M059J (cell line): ENCODE results near the gene LBH. TPM values are rescaled to one million over a fixed set of nuclear protein-coding genes. Genes with fewer than 3 reads are reported as not detected.
A peak's percentile ranks its signal among the peaks of the same experiment; 100 is the strongest.
"Not testable (repeated sequence)": the region's sequence is repeated elsewhere in the genome, so short reads cannot be mapped to it uniquely, and the experiment has no call there.

Experiments
- DNase-seq: peaks from one replicate; pipeline ENCODE4 v3.0.0-alpha.2; 2012; ENCODE audit warnings: low read depth
- total RNA-seq: library from RNA; depleted of rRNA; stranded (reverse); fragments of >200 nt; shearing (Covaris generic); gene quantifications from 2 replicates; pipeline ENCODE4 v1.2.3, GENCODE V29; 2014

The LBH gene
- total RNA-seq, 1 experiment from 2014 or later, result 38.9 TPM

DNA sequence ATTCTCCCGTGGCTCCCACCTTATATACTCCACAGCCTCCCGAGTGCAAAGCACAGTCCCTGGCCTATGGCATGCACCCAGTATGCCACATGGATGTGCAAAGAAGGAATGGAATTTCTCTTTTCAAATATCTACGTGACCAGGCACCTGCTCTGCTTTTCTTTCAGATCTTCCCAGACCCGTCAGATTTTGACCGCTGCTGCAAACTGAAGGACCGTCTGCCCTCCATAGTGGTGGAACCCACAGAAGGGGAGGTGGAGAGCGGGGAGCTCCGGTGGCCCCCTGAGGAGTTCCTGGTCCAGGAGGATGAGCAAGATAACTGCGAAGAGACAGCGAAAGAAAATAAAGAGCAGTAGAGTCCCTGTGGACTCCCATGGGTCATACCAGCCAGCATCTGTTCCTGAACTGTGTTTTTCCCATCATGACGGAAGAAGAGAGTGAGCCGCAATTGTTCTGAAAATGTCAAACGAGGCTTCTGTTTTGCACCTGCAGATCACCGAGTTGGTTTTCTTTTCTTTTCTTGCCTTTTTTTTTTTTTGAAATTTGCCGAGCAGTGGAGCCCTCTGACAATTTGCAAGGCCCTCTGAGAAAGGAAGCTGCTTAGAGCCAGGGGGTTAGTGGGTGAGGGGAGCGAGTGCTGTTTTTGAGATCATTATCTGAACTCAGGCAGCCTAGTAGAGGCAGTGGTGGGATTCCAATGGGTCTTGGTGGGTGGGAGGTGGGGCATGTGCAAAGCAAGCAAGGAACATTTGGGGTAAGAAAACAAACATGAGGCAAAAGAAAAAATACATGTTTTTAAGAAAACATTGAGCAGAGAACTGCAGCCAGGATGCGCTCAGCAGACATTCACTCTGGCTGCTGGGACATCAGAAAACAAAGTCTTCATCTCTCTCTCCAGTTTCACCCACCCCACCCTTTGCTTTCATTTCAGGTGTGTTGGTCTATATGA is 26.2 kb downstream of the LBH start:
- no peak for DNase-seq

DNA sequence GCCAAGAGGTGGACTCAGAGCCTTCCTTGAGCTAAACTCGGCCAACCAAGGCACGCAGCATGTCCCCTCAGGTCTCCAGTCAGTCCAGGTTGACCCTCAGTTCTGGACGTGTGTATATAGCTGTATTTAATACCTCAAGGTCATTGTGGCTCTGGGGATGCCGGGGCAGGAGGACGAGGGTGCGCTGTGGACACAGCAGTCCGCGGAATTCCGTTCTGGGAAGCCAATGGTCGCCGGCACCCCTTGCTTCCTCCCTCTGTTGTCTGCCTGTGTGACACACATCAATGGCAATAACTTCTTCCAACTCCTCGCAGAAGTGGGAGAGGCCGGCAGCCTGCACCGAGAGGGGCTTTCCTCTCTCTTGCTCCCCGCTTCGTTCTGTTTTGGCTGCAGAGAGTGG is 27.7 kb downstream of the LBH start:
- DNase-seq, result no peak

DNA sequence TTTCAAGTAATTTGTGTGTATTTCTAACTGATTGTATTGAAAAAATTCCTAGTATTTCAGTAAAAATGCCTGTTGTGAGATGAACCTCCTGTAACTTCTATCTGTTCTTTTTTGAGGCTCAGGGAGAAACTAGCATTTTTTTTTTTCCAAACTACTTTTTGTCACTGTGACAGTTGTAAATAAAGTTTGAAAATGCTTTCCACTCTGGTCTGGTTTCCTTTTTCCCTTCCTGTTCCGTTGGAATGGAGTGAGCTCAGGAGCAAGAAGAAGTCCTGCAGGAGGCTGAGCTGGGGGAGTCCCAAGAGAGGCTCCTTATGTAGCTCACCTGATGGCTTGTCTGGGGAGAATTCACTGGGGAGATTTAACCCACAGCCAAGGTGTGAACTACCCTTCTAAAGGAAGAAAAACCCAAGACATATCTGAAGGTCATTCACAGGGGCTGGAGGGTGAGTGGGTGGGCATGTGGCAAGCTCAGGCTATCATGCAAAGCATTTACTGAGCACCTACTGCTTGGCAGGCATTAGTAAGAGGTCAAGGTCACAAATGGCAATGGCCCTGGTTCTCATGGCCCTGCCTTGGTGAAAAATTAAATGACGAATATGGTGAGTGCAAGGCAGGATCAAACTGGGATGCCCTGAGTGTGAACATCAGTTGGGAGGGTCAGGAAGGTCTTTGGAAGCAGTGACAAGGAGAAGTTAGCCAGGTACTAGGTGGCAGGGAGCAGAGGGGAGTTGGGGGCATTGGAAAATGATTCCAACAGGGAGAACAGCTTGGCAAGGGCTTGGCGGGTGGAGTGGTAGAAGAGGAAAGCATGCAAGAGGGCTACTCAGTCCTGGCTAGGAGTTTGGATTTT is 28.7 kb downstream of the LBH start:
- no peak for DNase-seq

DNA sequence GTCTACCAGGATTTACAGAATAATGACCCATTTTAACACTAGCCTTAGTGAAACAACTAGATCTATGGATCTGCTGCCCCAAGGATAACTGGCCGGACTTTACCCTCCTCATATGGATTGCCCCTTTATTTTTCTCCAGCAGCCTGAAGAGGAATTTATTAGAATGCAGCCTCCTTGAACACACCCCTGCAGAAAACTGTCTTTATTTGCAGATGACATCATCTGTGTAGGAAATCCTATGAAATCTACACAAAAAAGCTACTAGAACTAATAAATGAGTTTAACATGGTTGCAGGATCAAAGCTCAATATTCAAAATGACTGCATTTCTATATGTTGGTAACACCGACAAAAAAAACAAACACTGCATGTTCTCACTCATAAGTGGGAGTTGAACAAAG is 29.6 kb downstream of the LBH start:
- no peak for DNase-seq

DNA sequence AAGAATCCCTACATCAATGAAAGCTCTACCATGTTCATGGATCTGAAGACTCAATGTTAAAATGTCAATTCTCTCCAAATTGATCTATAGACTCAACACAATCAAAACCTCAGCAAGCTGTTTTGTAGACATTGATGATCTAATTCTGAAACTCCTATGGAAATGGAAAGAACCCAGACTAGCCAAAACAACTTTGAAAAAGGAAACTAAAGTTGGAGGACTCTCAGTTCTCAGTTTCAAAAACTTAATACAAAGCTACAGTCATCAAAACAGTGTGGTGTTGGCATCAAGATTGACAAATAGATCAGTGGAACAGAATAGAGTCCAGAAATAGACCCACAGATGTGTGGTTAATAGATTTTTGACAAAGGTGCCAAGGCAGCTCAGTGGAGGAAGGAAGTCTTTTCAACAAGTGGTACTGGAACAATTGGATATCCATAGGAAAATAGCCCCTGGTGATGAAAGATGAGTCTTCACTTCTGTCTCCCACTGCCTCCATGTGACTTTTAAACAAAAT is 30.4 kb downstream of the LBH start:
- DNase-seq, result no peak

DNA sequence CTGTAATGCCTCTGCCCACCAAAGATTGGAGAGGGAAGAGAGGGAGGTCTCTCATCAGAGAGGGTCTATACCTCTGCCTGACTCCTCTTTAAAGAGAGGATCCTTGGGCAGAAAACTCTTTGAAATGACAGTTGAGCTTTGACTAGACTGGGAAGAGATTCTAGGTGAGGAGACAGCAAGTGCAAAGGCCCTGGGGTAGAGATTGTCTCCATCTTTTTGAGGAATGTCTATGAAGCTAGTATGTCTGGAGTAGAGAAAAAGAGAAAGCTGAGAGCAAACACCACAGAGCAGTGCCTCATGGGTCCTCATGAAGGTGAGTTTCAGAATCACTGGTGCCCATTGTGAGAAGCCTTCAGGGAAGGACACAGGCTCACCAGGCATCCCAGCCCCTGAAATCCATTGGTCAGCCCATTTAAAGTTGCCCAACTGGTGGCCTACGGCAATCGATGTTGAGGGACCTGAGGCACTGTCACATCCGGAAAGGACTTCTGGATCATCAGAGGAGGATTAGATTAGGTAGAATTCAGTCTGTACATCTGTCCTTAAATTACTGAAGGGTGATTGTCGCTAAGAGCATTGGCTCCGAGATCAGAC is 31.5 kb downstream of the LBH start:
- DNase-seq, result no peak

DNA sequence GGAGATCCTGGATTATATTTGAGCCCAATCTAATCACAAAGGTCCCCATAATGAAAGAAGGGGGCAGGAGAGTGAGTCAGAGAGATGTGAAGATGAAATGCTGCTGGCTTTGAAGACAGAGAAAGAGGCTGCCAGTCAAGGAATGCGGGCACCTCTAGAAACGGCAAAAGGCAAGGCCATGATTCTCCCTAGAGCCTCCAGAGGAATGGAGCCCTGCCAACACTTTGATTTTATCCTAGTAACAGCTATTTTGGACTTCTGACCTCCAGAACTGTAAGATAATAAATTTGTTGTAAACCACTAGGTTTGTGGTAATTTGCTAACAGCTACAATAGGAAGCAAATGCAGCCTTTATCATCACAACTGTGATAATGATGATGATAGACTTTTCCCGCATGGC is 32.9 kb downstream of the LBH start:
- no peak for DNase-seq

DNA sequence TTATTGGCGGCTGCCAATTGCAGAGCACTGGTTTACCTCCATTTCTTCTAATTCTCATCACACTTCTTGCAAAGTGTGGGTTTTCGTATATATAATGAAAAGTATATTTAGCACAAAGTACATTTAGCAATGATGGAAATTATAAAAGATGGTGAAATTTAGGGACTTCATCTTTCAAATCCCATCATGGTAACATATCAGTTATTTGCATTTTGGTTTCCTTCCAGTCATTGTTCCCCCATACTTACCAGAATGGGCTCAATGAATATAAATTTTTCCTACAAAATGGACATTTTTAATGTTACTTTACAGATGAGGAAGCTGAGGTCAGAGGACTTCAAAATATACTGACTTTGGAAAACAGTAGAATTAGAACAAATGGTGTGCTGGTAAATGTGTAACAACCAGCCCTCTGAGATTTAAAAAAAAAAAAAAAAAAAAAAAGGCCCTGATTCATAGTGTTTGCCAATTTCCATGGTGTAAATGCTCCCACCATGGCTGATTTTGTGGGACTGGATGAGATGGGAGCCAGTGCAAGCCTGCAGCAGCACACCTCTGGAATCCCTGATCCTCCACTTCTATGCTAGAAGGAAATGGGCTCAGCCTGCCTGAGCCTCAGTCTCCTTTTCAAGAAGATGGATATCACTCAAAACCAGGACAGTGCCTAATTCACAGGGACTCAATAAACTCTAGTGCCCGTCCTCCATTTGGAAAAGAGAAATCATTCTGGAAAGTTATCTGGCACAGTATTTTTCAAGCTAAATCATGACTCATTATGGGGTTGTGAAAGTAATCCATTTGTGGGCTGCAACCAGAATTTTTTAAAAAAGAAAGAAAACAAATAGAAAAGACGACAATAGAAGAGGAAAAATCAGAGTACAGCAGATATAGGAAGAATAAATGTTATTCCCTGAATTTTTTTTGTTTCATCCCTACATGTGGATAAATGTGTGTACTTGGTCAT is 34.0 kb downstream of the LBH start:
- DNase-seq, result peak; percentile 62

DNA sequence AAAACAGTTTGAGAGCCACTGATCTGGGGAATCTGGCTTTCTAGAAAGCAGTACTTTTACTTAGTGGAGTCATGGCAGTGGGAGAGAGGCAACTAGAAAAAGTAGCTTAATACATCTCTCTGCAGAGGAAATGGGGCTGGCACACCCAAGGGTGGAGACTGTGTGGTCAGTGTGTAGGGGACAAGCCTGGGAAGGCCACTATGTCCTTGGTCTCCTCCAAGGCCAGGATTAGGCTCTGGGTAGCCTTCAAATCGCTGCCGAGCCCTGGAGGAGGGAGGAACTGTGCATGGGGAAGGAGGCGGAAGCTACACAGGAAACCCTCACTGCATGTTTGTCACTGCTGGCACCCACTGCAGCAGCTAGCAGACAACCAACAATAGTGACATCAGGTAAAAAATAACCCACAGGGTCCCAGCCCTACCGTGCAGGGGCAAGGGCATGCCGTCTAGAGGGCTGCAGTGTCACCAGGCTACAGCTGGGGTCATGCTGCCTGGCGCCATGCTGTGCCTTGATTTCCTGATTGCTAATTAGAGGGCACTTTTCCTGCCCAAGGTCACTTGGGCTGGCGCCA is 34.8 kb downstream of the LBH start:
- peak; percentile 36 for DNase-seq

DNA sequence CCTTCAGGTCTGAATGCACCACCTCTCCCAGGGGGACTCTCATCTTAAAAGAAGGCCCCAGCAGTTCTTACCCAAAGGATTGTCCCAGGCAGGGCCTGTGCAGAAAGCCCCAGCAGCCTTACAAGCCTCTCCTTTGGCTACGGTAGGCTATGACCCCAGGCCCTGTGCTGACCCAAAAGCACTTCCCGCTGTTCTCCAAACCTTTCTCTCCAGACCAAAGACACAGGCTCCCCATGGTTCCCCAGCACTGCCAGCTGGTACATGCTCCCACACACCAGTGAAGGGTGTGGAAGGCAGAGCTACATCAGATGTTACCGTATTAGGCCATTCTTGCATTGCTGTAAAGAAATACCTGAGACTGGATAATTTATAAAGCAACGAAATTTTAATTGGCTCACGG is 35.4 kb downstream of the LBH start:
- no peak for DNase-seq

DNA sequence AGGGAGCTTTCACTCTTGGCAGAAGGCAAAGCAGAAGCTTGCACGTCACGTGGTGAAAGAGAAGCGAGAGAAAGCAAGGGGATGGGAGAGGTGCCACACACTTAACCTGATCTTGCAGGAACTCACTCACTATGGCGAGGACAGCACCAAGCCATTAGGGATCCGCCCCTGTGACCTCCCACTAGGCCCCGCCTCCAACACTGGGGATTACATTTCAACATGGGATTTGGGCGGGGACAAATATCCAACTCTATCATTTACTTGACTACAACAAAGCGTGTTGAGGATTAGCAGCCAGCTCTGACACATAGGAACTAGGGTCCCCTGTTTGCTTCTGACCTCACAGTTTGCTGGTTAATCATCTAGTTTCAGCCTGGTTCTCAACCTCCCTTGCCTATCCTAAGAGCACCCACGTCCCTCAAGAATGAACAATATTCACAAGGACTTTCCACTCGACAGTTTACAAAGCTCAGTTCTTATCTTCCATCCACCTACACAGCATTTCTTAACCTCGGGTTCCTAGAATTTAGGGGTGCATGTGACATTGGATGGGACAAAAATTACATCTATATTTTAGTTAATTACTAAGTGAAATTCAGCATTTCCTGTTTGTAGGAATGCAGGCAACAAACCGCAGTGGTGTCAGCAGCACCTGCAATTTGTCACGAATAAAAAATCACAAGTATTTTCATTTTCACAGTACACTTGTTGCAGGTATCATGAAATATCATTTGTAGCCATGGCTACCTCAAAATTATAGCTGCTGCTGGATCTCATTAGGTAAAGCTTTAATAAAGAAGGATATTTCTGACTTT is 36.0 kb downstream of the LBH start:
- no peak for DNase-seq

DNA sequence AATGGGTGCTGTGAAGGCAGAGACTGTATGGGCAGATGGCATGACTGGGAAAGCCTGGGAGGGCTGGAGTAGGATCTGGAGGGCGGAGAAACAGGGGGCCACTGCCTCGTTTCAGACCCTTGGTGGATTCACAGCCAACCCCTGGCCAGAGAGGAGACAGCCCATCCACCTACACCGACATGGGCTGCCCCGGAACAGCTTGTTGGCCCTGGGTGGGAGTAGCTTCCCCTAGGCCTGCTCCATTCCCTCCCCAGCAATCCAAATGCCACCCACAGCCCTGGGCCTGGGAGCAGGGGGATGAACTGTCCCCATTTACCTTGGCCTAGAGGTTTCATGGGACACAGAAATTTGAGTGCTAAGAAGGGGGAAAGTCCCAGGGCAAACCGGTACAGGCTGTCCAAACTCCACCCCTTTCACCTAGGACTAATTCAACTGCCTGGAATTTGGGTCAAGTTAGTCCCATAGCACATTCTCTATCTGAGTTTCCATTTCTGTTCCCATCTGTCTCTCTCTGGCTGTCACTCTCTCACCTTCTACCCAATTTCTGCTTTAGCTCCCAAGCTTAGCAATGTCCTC is 37.0 kb downstream of the LBH start:
- no peak for DNase-seq

DNA sequence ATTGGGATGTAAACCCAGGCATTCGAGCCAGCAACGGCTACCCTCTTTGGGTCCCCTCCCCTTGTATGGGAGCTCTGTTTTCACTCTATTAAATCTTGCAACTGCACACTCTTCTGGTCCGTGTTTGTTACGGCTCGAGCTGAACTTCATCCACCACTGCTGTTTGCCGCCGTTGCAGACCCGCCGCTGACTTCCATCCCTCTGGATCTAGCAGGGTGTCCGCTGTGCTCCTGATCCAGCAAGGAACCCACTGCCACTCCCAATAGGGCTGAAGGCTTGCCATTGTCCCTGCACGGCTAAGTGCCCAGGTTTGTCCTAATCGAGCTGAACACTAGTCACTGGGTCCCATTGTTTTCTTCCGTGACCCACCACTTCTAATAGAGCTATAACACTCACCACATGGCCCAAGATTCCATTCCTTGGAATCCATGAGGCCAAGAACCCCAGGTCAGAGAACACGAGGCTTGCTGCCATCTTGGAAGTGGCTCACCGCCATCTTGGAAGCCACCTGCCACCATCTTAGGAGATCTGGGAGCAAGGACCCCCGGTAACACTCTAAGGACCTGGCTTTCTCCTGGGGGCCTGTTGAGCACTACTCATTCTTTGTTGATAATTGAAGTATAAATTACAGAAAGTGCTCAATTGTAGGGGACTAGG is 37.9 kb downstream of the LBH start:
- DNase-seq, result not testable (repeated sequence)

DNA sequence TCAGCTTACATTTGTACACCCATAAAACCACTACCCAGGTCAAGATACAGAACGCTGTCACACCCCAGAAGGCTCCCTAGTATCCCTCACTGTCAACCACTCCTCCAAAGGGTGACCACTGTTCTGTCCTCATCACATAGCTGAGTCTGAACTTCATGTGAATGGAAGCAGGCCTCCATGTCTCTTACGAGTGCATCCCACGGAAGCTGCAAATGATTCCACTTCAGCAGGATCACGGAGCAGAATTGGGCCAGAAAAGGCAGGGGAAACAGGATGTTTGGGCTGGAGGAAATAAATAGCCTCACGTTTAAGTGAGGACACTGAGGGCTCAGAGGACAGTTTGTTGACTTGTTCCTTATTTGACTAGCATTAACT is 38.4 kb downstream of the LBH start:
- DNase-seq, result no peak

DNA sequence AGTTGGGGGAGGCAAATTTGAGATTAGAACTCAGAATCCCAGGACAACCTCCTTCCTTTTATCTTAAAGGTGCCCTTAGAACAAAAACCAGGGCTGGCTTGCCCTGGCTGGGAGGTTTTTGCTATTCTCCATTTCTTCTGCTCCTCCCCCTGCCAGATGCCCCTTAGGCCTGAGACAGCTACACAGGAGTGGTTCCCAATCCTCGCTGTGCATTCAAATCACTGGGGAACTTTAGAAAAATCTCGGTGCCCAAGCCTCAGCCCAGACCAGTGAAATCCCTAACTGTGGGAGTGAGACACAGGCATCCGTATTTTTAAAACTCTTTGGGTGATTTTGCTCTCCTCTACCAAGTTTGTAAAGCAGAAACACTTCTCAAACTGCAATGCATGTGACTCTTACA is 38.8 kb downstream of the LBH start:
- DNase-seq, result no peak

DNA sequence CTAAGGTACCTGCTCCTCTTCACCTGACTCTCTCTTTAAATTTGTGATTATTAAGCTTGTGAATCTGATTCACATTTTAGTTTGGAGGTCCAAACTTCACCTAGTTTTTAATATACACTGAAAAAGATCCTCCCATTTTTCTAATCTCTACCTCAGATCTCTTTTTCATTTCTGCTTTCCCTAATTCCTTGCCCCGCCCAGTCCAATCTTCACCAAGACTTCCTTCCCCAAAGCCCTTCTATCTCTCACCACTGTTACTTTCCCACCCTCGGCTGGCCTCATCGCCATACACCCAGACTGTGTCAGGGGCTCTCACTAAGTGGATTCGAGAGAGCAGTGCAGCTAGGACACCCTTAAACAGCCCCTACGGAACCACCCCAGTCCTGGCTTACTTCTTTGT is 40.0 kb downstream of the LBH start:
- no peak for DNase-seq

DNA sequence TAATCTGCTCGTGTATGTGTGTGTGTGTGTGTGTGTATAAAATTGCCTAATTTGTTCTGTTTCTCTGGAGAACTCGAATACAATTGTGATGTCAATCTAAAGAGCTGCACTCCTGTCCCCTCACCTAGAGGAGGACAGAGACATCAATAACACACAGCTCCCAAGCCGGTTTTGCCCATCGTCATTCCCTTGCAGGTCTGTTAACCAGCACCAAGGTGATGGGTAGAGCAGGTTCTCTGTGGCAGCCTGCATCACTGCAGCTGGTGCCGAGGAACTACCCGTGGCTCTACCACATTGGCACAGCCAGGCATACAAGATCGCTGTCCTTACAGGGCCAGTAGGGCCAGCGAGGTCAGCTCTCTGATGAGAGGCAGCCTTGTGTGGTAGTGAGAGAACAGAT is 41.0 kb downstream of the LBH start:
- DNase-seq, result no peak

DNA sequence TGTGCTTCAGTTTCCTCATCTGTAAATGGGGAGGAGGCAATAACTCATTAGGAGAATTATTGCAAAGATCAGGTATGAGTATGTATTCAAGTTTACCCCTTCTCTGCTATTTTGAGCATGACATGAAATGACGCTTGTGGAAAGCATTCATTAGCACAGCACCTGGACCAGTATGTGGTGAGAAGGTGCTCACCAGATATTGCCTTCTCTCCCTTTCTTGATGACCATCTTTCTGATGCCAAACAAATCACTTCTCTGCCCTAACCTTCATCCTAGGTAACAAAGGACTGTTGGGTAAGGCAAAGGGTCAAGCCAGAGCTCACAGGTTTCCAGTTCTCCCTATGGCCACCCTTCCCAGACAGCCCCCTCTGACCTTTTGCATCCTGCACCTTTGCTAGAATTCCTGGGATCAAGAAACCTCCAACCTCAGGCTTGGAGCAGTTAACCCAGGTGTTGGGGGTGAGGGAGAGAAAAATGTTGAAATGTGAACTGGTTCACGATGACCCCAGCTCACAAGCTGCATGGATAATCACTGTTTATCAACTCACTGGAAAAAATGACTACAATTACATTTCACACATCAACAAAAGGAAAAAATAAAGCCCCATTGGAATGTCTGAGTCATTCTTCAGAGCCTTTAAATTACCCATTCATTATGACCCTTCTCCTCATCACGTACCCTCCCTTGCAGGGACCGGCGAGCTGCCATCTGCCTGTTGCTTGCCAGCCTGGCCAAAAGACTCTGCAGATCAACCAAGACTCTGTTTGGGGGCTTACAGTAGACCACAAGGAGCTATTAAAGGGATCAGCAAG is 41.6 kb downstream of the LBH start:
- DNase-seq, result peak; percentile 92
